HG03196 (cell line): Measurements from ENCODE around the gene CPN2.
A peak's percentile ranks its signal among the peaks of the same experiment; 100 is the strongest.

Experiments used
- ATAC-seq: cut with Tn5 transposase; IDR thresholded peaks from one replicate; pipeline ENCODE4 v1.9.1; 2021; ENCODE audit not compliant: unreplicated experiment

The CPN2 gene

DNA sequence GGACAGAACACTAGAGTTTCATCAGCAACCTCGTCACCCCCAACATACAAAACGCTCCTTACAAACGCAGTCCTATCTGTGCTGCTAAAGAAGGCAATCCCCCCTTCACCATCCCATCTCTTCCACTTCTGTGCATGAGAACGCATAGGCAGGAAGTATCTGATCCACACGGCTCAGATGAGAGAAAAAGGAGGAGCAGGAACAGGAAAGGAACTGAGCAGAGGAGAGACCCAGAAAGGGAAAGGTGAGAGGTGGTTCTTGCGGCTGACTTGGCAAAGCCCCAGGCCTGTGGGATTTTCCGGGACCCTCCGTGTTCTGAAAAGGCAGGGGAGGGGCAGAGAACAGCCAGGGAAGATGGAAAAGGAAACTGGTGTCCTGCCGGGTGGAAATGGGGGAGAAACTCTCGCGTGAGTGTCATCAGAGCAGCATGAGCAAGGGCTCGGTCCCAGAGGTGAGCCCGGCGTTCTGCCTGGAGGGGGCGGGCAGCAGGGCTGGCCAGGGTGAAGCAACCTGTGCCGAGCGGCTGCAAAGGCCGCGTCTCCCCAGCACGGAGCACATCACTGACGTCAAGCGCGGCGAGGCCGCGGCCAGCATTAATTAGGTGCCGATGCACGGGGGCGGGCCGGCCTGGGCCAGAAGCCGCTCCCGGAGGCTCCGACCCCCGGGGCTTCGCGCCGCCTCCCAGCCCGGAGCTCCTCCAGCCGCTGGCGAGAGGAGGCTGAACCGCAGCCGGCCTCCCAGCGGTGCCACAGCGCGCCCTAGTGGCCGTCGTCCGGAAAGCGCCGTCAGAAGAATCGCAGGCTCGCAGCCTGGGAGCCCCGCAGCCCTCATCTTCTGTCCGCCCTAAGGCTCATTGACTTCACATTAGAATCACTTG, 35.8 kb downstream of the CPN2 start:
- peak; percentile 86 for ATAC-seq

DNA sequence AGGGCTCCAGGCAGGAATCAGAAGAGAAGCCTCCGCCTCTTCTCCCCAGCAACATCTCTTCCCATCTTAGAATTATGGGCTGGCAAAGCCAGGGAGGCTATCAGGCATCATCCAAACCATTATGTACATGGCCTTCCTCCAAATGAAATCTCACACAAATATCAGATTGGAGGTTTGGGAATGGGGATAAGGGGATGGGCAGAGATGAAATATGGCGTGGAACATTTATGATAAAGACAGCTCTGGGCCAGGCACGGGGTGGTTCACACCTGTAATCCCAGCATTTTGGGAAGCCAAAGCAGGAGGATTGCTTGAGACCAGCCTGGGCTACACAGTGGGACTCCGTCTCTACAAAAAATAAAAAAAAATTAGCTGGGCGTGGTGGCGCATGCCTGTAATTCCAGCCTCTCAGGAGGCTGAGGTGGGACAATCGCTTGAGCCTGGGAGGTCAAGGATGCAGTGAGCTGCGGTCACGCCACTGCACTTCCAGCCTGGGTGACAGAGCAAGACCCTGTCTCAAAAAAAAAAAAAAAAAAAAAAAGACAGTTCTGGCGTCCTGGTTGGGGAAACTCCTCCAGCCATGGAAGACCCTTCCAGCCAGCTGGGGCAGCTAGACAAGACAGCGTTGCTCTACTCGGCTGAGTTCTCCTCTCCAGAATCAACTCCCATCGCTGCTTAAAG, 36.6 kb downstream of the CPN2 start:
- no peak for ATAC-seq

DNA sequence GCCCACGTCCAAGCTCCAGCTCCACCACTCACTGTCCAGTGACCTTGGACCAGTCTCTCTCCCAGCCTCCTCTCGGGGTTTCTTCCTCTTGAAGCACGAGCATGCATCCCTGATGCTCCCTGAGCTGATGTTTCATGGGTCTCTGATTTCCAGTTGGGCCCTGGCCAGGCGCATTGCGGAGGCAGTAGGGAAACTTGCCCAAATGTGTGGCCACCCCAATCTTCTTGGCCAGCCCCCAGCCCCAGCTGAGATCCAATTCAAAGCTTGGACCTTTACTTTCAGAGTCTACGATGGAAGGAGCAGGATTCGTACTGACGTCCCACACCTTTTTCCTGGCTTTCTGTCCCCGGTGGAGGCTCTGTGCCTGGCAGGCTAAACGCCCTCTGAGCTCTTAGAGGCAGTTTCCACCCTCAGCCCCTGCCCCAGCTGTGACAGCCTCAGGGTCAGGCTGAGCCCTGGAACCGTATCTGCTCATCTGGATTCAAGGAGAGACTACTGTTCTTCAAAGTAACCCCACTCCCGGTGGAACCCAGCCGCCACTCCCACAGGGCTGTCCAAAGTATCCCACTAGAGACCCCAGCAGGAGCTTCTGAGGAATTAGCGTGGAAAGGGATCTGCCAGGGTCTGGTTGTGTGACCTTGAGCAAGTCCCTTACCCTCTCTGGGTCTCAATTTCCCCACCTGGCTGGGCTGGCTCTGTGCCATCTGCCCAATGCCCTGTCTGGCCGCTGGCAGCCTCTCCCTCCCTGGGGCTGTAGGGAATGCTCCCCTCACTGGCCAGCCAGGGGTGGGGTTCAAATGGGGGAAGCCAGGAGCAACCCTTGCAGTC, 37.4 kb downstream of the CPN2 start:
- ATAC-seq, result no peak

DNA sequence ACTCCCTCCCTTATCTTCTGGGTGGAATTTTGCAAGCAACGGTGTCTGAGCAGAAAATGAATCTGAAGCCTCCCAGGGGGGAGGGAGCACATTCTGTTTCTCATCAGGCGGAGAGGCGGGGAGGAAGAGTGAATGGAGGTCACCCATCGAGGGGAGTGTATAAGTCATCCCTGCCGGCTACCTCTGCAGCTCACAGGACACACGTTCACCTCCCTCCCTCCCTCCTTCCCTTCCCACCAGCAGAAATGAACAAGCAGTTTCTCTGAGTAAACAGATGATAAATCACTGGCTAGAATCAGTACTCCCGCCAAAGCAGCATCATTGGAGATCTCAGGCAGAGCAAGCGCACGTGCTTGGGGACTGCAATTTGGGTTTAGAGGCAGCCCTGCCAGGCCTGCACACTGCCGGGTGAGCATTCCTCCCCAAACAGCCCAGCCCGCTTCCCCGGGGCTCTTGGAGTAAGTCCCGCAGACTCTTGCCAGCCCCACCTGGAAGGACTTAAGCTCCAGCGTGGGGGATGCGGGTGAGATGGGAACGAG, 38.3 kb downstream of the CPN2 start:
- no peak for ATAC-seq

DNA sequence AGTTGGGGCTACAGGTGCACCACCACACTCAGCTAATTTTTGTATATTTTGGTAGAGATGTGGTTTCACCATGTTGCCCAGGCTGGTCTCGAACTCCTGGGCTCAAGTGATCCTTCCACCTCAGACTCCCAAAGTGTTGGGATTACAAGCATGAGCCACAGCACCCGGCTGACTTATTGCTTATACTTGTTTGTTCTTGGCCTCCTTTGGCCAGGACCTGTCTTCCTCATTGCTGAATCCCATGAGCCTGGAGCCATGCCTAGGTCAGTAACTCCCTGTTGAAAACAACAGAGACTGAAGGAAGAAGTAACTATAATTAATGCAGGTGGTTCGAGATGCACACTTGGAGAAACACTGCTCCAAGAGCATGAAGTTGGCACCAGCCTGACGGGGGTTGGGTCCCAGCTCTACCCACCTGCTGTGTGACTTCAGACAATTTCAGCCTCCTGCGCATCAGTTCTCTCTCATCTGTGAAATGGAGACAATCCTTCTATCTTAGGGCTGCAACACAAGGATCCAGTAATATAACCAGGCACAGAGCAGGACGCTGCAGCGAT, 38.9 kb downstream of the CPN2 start:
- ATAC-seq, result no peak

DNA sequence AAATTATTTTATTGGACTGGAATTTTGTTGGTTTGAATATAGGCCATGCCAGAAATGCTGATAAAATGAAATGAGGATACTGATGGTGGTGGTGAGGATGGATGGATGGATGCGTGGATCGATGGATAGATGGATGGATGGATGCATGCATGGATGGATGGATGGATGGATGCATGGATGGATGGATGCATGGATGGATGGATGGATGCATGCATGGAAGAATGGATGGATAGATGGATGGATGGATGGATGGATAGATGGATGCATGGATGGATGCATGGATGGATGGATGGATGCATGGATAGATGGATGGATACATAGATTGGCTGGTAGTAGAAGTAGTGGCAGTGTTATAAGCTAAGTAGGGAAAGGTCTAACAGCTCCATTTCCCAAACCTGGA, 40.1 kb downstream of the CPN2 start:
- ATAC-seq, result no peak

DNA sequence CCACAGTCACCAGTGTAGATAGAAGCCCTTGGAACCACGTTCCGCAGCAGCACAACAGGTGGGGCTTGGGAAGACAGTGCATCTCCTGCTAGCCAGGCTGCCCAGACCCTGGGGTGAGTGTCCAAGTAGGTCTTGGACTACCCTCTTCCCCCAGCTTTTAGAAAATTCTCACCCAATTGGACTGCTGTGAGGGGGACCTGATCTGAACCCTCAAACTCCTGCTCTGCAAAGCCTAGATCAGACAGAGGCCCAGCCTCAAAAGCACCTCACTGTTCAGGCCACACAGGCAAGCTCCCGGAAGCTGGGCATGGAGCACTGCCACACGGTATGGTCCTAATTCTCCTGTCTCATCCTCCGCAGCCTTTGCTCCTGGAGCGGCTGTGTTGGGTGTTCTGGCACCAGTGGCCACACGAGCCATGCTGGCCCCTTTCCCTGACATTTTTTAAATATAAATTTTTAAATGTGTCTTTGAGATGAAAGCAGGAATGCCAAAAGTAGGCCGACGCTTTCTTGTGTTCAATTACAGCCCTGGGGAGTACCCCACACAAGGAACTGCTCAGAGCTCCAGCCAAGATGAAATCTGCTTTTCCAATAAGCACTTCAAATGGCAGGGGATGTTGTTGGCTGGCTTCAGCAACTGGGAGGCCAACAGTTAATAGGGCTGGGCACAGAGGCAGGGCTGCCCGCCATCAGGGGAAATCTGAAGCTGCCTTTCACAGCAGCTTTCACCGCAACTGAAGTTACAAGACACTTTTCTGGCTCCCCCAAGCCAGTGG, 40.9 kb downstream of the CPN2 start:
- ATAC-seq, result no peak

DNA sequence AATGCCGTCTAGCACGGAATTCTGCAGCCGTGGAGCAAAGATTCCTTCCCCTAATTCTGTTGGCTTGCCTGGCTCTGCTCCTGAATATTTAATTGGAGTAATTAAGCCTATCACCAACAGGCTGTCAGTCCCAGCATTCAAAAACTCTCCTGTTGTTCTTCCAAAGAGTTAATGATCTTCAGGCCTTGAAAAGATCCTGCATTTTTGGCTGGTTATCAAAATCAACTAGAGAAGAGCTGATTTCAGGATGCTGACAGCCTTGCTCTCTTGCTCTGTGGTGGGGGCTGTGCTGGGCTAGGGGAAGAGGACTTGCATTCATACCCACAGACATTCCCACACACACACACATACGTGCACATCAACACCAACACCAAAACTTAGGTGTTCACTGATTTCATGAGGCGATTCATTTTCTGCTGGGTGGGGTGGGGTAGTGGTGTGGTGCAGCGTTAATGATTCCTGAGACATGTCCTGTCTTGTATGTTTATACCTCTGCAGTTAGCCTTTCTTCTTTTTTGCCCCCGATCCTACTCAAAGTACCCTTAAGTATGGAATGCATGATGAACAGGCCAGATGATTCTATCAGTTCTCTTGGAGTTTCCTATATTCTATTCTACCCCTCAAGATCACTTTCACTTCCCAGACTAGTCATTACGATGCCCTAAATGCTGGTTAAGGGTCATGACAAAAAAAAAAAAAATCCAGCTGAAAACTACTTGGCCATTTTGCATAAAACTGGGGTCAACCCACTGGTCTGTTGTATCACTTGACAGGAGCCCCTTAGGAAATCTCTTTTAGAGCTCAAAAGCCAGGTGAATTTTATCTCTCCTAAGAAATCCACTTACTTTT, 42.3 kb downstream of the CPN2 start:
- peak; percentile 28 for ATAC-seq

DNA sequence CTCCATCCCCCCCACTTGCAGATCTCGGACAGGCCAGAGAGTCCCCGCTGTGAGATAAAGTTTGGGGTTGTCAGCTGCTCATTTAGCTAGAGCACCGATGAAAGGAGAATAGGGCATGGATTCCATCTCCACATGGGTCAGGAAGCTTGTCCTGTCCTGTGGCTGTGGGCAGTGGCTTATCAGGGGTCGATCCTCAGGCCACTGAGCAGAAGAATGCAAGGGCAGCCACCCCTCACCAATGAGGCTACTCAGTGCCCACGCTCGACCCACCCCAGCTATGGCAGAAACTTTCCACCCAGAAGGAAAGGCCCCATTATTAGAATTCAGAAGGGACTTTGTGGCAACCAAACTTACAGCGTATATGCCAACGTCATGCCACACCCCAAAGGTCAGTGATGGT, 43.3 kb downstream of the CPN2 start:
- ATAC-seq, result no peak

DNA sequence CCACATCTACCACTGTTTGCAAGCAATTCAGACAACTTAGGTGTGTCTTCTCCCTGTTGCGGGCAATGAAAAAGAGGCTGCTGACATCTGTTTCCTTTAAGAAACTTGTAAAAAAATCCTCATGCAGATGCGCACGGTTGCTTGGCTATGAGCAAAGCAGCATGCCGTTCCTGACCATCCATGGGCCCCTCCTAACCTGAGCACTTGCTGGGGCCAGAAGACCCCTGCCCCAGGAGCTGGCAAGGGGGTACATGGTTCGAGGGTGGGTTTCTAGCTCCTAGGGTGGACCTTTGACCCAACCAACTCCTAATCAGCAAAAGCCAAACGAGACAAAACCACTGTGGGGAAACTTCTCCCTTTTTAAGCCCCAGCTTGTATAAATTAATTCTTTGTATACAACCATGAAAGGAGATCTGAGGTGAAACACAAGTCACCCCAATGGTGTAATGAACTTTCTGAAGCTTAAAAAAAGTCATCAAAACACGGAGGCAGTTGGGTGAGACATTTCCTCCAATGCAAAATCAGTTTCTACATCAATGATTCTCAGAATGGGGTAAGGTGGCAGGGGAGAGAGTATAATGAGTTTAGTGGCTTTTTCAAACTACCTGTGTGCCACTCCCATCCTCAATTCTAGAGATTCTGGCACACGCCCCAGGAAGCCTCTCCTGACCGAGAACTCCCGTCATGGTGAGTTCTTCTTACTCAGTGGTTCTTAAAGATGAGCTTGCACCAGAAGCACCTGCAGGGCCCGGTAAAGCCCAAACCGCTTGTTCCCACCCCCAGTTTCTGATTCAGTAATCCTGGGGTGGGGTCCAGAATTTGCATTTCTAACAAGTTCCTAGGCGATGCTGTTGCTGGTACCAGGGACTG, 44.1 kb downstream of the CPN2 start:
- ATAC-seq, result peak; percentile 47

DNA sequence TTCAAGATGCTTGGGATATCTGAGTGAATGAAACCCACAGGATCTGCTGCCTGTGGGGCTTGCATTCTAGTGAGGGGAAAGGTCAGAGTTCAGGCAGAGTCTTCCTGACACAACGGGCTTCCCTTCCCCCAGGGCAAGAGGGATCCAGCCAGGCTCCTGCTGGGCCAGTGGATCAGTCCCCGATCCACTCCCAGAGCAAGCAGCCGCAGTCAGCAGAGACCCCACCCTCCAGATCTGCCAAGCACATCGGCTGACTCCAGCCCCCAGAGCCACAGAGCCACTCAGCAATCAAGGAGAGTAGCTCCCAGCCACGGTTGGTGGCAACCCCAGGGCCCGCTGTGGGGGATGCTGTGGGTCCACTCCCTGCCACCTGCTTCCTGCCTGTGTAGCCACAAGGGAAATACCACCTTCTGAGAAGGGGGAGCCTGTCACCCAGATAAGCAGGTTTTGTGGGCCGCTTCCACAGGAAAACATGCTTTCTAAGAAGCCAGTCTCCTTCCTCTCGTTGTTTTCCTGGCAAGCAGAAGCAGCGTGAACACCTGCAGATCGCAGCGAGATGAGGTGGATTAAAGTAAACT, 44.9 kb downstream of the CPN2 start:
- ATAC-seq, result peak; percentile 54

DNA sequence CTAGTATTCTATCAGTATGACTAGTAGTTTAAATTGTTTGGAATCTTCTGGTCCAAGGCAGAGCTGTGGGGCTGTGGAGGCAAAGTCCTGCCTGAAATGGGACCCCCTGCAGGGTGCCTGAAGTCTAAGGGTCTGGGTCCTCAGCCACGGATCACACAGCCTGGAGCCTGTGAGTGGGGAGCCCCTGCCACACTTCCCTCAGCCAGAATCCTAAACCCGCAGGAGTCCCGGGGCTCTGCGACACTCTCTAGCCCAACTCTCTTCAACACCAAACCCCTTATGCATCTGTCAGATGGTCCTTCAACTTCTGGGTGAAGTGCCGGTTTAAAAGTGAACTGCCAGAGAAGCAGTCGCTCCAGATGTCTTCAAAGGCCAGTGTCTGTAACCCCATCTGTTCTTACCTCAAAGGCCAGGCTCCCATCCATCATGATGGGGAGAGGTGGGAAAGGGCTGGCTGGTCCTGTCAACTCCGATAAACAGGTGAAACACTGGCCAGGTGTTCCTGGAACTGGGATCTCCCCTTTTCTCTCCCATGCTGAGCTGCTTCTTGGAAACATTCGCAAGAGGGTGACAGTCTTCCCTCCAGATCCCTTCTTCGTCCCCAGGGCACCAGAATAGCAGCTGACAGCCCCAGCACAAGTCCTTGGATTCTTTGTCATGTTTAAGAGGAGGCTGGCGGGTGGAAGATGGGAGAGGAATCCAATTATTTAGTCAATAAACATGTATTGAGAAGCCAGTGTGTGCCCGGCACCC, 45.6 kb downstream of the CPN2 start:
- ATAC-seq, result no peak

DNA sequence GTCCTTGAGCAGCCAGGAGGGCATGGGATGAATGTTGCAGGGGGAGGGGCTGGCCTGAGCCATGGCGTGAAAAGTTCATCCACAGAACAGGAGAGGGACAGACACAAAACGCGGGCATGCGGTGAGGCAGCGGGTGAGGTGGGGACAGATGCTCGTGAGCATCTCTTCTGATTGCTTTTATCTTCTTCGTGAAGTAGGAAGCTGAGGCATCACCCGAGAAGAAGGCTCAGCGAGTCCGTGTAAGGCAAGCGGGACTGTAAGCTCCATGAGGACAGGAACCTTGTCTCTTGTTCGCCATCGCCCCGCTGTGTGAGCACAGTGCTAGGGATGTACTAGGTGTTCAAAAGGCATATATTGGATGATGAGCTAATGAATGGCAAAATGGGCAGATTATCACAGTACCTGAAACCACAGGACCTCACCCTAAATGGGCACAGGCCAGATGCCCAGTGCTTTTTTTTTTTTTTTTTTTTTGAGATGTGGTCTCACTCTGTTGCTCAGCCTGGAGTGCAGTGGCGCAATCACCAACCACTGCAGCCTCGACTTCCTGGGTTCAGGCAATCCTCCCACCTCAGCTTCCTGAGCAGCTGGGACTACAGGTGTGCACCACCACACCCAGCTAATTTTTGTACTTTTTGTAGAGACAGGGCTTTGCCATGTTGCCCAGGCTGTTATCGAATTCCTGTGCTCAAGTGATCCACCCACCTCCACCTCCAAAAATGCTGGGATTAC, 46.8 kb downstream of the CPN2 start:
- no peak for ATAC-seq

DNA sequence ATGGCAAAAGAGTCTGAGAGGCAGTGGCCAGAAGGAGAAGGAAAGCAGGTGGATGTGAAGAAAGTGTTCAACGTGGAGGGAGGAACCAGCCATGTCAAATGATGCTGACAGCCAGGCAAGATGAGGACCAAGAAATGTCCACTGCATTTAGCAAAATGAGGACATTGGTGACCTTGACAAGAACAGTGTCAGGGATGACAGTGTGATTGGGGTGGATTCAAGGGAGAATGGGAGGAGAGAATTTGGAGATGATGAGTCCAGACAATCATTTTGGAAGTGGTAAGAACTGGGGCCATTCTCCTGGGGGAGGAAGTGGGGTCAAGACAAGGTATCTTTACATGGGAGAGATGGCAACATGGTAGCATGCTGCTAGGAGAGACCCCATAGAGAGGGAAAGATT, 47.4 kb downstream of the CPN2 start:
- no peak for ATAC-seq

DNA sequence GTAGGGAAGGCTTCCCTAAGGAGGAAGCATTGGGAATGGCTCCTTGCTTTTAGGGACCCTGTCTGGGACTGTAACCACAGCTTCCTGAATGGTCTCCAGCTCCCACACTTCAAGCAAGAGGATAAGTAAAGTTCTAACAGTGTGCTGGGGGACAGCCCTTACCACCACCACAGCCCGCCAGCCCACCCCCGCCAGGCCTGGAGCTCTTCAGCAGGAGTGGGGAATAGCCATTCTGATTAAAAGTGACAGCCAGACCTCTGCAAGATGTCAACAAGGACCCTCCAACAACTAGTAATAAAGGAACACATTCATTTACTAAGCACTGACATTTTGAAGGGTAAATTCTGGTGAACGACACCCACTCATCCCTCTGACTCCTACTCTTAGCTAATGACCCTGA, 49.4 kb downstream of the CPN2 start:
- no peak for ATAC-seq

DNA sequence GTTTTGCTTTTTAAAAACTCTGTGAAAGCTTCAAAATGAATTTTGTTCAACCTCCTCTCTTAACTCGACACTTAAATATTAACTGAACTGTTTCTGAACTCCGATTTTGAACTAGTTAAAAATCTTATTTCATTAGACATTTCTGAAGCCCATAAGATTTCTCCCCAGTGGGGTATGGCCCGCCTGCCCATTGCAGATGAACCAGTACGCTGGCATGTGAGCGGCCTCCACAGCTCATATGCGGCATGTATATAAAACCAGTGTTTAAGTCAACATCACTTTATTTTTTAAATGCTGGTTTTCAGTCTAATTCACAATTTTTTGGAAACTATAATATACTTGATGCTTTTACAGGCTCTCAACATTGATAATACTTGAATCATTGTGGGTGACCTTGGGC, 50.2 kb downstream of the CPN2 start:
- no peak for ATAC-seq

DNA sequence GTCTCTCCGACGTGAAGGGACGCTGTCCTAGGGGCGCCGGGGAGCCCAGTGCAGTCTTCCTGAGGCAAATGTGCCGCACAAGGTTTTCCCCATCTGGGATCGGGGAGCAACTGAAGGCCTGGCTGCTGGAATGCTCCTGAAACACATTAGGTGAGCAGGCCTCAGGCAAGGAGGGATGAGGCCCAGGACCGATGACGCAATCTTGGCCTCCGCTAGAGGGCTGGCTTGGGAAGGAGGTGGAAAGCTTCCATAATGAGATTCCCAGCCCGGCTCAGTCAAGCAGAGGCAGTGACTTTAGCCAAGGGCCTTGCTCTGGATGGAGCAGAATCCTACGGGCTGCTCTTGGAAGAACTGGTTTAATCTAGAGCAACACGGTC, 50.8 kb downstream of the CPN2 start:
- no peak for ATAC-seq
